GM23338 (cell line): ENCODE measurements around the gene FAM50A. TPM values are rescaled to one million over a fixed set of nuclear protein-coding genes. Genes with fewer than 3 reads are reported as not detected.

Experiments used
- ATAC-seq: fragments of 200-7000 bp; cut with Tn5 transposase; 3 replicates; pipeline ENCODE4 v1.9.1; 2020
- DNase-seq: peaks from one replicate; pipeline ENCODE4 v3.0.0-alpha.2; 2015; ENCODE audit warnings: low spot score
- H2AFZ ChIP-seq: fragments of 200-600 bp; sonication (generic); 2 replicates; pipeline ENCODE4 v1.8.0; 2016; ENCODE audit warnings: antibody characterized with exemption, mild to moderate bottlenecking, moderate library complexity
- H3F3A ChIP-seq: fragments of 200-600 bp; sonication (generic); replicated peaks from 2 replicates; pipeline ENCODE4 v1.8.0; 2017; ENCODE audit warnings: antibody characterized with exemption, mixed run types, low read depth
- H3K27ac ChIP-seq: fragments of 200-600 bp; sonication (generic); 2 replicates; pipeline ENCODE4 v1.6.1; 2016; ENCODE audit warnings: low read depth
- H3K27me3 ChIP-seq: fragments of 200-600 bp; sonication (generic); 2 replicates; pipeline ENCODE4 v1.8.0; 2016; ENCODE audit warnings: mild to moderate bottlenecking, mixed run types, moderate library complexity; ENCODE audit not compliant: insufficient read depth
- H3K36me3 ChIP-seq: fragments of 200-600 bp; sonication (generic); 2 replicates; pipeline ENCODE4 v1.8.0; 2016; ENCODE audit warnings: mild to moderate bottlenecking; ENCODE audit not compliant: insufficient read depth
- H3K4me1 ChIP-seq: fragments of 200-600 bp; sonication (generic); 2 replicates; pipeline ENCODE4 v1.8.0; 2016; ENCODE audit warnings: mild to moderate bottlenecking, moderate library complexity; ENCODE audit not compliant: insufficient read depth
- H3K4me2 ChIP-seq: fragments of 200-600 bp; sonication (generic); 2 replicates; pipeline ENCODE4 v1.7.1; 2017; ENCODE audit warnings: mixed run types
- H3K4me3 ChIP-seq: fragments of 200-600 bp; sonication (generic); 2 replicates; pipeline ENCODE4 v1.6.1; 2016; ENCODE audit warnings: mixed run types
- H3K79me2 ChIP-seq: fragments of 200-600 bp; sonication (generic); replicated peaks from 2 replicates; pipeline ENCODE4 v1.8.0; 2017; ENCODE audit warnings: mild to moderate bottlenecking; ENCODE audit not compliant: insufficient read depth
- H3K9me2 ChIP-seq: fragments of 200-600 bp; sonication (generic); 2 replicates; pipeline ENCODE4 v1.8.0; 2017; ENCODE audit not compliant: insufficient read depth
- H4K20me1 ChIP-seq: fragments of 200-600 bp; sonication (generic); replicated peaks from 2 replicates; pipeline ENCODE4 v1.8.0; 2017; ENCODE audit warnings: mild to moderate bottlenecking; ENCODE audit not compliant: insufficient read depth
- H3K27ac Mint-ChIP-seq: 2 replicates; pipeline ENCODE4 v1.8.0; 2020; ENCODE audit warnings: inconsistent platforms, mild to moderate bottlenecking, moderate library complexity, mixed read lengths
- H3K27me3 Mint-ChIP-seq: 3 replicates; pipeline ENCODE4 v1.8.0; 2022; ENCODE audit warnings: low read depth, mild to moderate bottlenecking, moderate library complexity, mixed read lengths, inconsistent platforms; ENCODE audit not compliant: insufficient read depth, poor library complexity
- H3K36me3 Mint-ChIP-seq: 3 replicates; pipeline ENCODE4 v1.8.0; 2021; ENCODE audit warnings: low read depth, mild to moderate bottlenecking, inconsistent platforms, moderate library complexity, mixed read lengths
- H3K4me1 Mint-ChIP-seq: 3 replicates; pipeline ENCODE4 v1.8.0; 2020; ENCODE audit warnings: mild to moderate bottlenecking, inconsistent platforms, mixed read lengths
- H3K4me3 Mint-ChIP-seq: 3 replicates; pipeline ENCODE4 v1.8.0; 2021; ENCODE audit warnings: moderate library complexity, mild to moderate bottlenecking, inconsistent platforms, mixed read lengths
- H3K9me3 Mint-ChIP-seq: 3 replicates; pipeline ENCODE4 v1.8.0; 2020; ENCODE audit warnings: moderate library complexity, mild to moderate bottlenecking, inconsistent platforms, mixed read lengths
- CREB1 ChIP-seq: fragments of 250-450 bp; sonication (Bioruptor Pico); IDR thresholded peaks from 2 replicates; pipeline ENCODE4 v1.5.0; 2020; ENCODE audit warnings: low read depth, mild to moderate bottlenecking, moderate library complexity
- EZH2 ChIP-seq: fragments of 200-600 bp; sonication (generic); IDR thresholded peaks from one replicate; pipeline ENCODE4 v1.8.0; 2017; ENCODE audit warnings: antibody characterized with exemption, mild to moderate bottlenecking, low read depth; ENCODE audit not compliant: unreplicated experiment
- EZH2phosphoT487 ChIP-seq: fragments of 200-600 bp; sonication (generic); IDR thresholded peaks from one replicate; pipeline ENCODE4 v1.8.1; 2018; ENCODE audit warnings: antibody characterized with exemption; ENCODE audit not compliant: unreplicated experiment
- JUNB ChIP-seq: IDR thresholded peaks from one replicate; pipeline ENCODE4 v1.6.1; 2016; ENCODE audit warnings: antibody characterized with exemption; ENCODE audit not compliant: unreplicated experiment
- NANOG ChIP-seq: IDR thresholded peaks from 2 replicates; pipeline ENCODE4 v1.6.1; 2016; ENCODE audit warnings: antibody characterized with exemption, borderline replicate concordance
- POLR2AphosphoS5 ChIP-seq: IDR thresholded peaks from 2 replicates; pipeline ENCODE4 v1.6.1; 2016; ENCODE audit warnings: antibody characterized with exemption, low read depth
- STAT1 ChIP-seq: IDR thresholded peaks from one replicate; pipeline ENCODE4 v1.6.1; 2016; ENCODE audit warnings: antibody characterized with exemption; ENCODE audit not compliant: unreplicated experiment
- ZNF114 ChIP-seq: fragments of 250-450 bp; sonication (Bioruptor Pico); IDR thresholded peaks from 2 replicates; pipeline ENCODE4 v1.5.0; 2020; ENCODE audit warnings: mild to moderate bottlenecking, moderate library complexity
- ZNF331 ChIP-seq: fragments of 250-450 bp; sonication (Bioruptor Pico); IDR thresholded peaks from 2 replicates; pipeline ENCODE4 v1.5.0; 2020; ENCODE audit warnings: low read depth, mild to moderate bottlenecking, moderate library complexity
- polyA plus RNA-seq: library from polyadenylated mRNA; unstranded; fragments of >200 nt; fragmentation: Nextera tagmentation; extraction: Ambion mirVana; gene quantifications from 2 replicates; pipeline ENCODE4 v1.2.1, GENCODE V29; 2016
- total RNA-seq: library from RNA; depleted of rRNA; stranded (reverse); fragments of >200 nt; shearing (Covaris generic); gene quantifications from 2 replicates; pipeline ENCODE4 v1.2.3, GENCODE V29; 2014
- TF ChIP-seq, protein P1 (sequence below): IDR thresholded peaks from 2 replicates; pipeline ENCODE4 v1.6.1; 2016; ENCODE audit warnings: antibody characterized with exemption
- TF ChIP-seq, protein P2 (sequence below): fragments of 250-450 bp; sonication (Bioruptor Pico); IDR thresholded peaks from 2 replicates; pipeline ENCODE4 v1.5.0; 2020; ENCODE audit warnings: mild to moderate bottlenecking, moderate library complexity
- TF ChIP-seq, protein P3 (sequence below): IDR thresholded peaks from one replicate; pipeline ENCODE4 v1.6.1; 2018; ENCODE audit warnings: antibody characterized with exemption; ENCODE audit not compliant: unreplicated experiment
- TF ChIP-seq, protein P4 (sequence below), 2 experiments: fragments of 200-600 bp in 1 of 2; sonication (generic) in 1 of 2; conservative IDR thresholded peaks; 2 replicates each; pipeline versions ENCODE4 v1.5.1 to v1.6.1; 2016 to 2017; ENCODE audit warnings: antibody characterized with exemption in 2 of 2, low read depth in 2 of 2, mild to moderate bottlenecking in 2 of 2, moderate library complexity in 1 of 2

The FAM50A gene
- total and polyA plus RNA-seq, 2 experiments from 2014 or later = 23.9 to 77.6 TPM

DNA sequence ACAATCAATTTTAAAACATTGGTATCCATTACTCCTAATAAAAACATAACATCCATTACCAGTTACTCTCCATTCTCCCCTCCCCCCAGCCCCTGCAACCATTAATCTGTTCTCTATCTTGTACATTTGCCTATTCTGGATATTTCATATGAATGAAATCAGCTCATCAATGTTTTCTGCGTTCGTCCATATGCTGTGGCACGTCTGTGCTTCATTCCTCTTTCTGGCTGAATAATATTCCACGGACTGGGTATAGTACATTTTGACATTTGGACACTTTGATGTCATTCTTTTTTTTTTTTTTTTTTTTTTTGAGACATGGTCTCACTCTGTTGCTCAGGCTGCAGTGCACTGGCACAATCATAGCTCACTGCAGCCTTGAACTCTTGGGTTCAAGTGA lies 40.1 kb upstream of the FAM50A start:
- Histone ChIP-seq H2AFZ (no peak overlapping the region), H3K9me2 (no peaks in the 10 kb centered on the region), H3K27me3 (no peaks in the 10 kb centered on the region), H3K79me2 (peaks cover 10% of the 10 kb centered on the region), H3K36me3 (peaks cover 4% of the 10 kb centered on the region; the same call in 1 of the 2 replicates), H3K4me3 (no peak overlapping the region), H3K4me2 (no peak overlapping the region), H3K27ac (no peak overlapping the region), H3K4me1 (peaks cover 10% of the 10 kb centered on the region; the same call in 1 of the 2 replicates), H3F3A (peaks cover 21% of the 10 kb centered on the region), H4K20me1 (no peaks in the 10 kb centered on the region)
- no peak overlapping the region for H3K27ac Mint-ChIP-seq
- H3K27me3 Mint-ChIP-seq = peaks cover 36% of the 10 kb centered on the region
- peaks cover 27% of the 10 kb centered on the region for H3K36me3 Mint-ChIP-seq
- H3K4me3 Mint-ChIP-seq = no peak overlapping the region; the same call in 2 of the 3 replicates
- peaks cover 7% of the 10 kb centered on the region; the same call in 1 of the 3 replicates for H3K9me3 Mint-ChIP-seq
- DNase-seq = no peak
- TF ChIP-seq JUNB (no peak), EZH2phosphoT487 (no peak), NANOG (no peak), ZNF114 (CRISPR knock-in tag) (no peak), CREB1 (no peak), STAT1 (no peak), EZH2 (no peak), ZNF331 (no peak), POLR2AphosphoS5 (no peak)
- TF ChIP-seq, protein P1, sequence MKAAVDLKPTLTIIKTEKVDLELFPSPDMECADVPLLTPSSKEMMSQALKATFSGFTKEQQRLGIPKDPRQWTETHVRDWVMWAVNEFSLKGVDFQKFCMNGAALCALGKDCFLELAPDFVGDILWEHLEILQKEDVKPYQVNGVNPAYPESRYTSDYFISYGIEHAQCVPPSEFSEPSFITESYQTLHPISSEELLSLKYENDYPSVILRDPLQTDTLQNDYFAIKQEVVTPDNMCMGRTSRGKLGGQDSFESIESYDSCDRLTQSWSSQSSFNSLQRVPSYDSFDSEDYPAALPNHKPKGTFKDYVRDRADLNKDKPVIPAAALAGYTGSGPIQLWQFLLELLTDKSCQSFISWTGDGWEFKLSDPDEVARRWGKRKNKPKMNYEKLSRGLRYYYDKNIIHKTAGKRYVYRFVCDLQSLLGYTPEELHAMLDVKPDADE = no peak
- TF ChIP-seq, protein P2, sequence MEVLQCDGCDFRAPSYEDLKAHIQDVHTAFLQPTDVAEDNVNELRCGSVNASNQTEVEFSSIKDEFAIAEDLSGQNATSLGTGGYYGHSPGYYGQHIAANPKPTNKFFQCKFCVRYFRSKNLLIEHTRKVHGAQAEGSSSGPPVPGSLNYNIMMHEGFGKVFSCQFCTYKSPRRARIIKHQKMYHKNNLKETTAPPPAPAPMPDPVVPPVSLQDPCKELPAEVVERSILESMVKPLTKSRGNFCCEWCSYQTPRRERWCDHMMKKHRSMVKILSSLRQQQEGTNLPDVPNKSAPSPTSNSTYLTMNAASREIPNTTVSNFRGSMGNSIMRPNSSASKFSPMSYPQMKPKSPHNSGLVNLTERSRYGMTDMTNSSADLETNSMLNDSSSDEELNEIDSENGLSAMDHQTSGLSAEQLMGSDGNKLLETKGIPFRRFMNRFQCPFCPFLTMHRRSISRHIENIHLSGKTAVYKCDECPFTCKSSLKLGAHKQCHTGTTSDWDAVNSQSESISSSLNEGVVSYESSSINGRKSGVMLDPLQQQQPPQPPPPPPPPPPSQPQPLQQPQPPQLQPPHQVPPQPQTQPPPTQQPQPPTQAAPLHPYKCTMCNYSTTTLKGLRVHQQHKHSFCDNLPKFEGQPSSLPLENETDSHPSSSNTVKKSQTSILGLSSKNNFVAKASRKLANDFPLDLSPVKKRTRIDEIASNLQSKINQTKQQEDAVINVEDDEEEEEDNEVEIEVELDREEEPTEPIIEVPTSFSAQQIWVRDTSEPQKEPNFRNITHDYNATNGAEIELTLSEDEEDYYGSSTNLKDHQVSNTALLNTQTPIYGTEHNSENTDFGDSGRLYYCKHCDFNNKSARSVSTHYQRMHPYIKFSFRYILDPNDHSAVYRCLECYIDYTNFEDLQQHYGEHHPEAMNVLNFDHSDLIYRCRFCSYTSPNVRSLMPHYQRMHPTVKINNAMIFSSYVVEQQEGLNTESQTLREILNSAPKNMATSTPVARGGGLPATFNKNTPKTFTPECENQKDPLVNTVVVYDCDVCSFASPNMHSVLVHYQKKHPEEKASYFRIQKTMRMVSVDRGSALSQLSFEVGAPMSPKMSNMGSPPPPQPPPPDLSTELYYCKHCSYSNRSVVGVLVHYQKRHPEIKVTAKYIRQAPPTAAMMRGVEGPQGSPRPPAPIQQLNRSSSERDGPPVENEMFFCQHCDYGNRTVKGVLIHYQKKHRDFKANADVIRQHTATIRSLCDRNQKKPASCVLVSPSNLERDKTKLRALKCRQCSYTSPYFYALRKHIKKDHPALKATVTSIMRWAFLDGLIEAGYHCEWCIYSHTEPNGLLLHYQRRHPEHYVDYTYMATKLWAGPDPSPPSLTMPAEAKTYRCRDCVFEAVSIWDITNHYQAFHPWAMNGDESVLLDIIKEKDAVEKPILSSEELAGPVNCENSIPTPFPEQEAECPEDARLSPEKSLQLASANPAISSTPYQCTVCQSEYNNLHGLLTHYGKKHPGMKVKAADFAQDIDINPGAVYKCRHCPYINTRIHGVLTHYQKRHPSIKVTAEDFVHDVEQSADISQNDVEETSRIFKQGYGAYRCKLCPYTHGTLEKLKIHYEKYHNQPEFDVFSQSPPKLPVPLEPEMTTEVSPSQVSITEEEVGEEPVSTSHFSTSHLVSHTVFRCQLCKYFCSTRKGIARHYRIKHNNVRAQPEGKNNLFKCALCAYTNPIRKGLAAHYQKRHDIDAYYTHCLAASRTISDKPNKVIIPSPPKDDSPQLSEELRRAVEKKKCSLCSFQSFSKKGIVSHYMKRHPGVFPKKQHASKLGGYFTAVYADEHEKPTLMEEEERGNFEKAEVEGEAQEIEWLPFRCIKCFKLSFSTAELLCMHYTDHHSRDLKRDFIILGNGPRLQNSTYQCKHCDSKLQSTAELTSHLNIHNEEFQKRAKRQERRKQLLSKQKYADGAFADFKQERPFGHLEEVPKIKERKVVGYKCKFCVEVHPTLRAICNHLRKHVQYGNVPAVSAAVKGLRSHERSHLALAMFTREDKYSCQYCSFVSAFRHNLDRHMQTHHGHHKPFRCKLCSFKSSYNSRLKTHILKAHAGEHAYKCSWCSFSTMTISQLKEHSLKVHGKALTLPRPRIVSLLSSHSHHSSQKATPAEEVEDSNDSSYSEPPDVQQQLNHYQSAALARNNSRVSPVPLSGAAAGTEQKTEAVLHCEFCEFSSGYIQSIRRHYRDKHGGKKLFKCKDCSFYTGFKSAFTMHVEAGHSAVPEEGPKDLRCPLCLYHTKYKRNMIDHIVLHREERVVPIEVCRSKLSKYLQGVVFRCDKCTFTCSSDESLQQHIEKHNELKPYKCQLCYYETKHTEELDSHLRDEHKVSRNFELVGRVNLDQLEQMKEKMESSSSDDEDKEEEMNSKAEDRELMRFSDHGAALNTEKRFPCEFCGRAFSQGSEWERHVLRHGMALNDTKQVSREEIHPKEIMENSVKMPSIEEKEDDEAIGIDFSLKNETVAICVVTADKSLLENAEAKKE (CRISPR knock-in tag) = no peak
- TF ChIP-seq, protein P3, sequence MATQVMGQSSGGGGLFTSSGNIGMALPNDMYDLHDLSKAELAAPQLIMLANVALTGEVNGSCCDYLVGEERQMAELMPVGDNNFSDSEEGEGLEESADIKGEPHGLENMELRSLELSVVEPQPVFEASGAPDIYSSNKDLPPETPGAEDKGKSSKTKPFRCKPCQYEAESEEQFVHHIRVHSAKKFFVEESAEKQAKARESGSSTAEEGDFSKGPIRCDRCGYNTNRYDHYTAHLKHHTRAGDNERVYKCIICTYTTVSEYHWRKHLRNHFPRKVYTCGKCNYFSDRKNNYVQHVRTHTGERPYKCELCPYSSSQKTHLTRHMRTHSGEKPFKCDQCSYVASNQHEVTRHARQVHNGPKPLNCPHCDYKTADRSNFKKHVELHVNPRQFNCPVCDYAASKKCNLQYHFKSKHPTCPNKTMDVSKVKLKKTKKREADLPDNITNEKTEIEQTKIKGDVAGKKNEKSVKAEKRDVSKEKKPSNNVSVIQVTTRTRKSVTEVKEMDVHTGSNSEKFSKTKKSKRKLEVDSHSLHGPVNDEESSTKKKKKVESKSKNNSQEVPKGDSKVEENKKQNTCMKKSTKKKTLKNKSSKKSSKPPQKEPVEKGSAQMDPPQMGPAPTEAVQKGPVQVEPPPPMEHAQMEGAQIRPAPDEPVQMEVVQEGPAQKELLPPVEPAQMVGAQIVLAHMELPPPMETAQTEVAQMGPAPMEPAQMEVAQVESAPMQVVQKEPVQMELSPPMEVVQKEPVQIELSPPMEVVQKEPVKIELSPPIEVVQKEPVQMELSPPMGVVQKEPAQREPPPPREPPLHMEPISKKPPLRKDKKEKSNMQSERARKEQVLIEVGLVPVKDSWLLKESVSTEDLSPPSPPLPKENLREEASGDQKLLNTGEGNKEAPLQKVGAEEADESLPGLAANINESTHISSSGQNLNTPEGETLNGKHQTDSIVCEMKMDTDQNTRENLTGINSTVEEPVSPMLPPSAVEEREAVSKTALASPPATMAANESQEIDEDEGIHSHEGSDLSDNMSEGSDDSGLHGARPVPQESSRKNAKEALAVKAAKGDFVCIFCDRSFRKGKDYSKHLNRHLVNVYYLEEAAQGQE = no peak
- TF ChIP-seq, protein P4, sequence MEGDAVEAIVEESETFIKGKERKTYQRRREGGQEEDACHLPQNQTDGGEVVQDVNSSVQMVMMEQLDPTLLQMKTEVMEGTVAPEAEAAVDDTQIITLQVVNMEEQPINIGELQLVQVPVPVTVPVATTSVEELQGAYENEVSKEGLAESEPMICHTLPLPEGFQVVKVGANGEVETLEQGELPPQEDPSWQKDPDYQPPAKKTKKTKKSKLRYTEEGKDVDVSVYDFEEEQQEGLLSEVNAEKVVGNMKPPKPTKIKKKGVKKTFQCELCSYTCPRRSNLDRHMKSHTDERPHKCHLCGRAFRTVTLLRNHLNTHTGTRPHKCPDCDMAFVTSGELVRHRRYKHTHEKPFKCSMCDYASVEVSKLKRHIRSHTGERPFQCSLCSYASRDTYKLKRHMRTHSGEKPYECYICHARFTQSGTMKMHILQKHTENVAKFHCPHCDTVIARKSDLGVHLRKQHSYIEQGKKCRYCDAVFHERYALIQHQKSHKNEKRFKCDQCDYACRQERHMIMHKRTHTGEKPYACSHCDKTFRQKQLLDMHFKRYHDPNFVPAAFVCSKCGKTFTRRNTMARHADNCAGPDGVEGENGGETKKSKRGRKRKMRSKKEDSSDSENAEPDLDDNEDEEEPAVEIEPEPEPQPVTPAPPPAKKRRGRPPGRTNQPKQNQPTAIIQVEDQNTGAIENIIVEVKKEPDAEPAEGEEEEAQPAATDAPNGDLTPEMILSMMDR (conservative IDR thresholded peaks at IDR 0.05; ENCODE audit: low read depth in 2 of 2) = no peak
- peaks cover 17% of the 10 kb centered on the region for H3K4me1 Mint-ChIP-seq
- no peak for ATAC-seq
